Medulla oblongata (tissue), 1 donor: ENCODE data around the gene PRPF40A.

Experiments used
- DNase-seq: peaks from one replicate; pipeline ENCODE4 v3.0.0-alpha.2; 2015; ENCODE audit errors: extremely low spot score

The PRPF40A gene

DNA sequence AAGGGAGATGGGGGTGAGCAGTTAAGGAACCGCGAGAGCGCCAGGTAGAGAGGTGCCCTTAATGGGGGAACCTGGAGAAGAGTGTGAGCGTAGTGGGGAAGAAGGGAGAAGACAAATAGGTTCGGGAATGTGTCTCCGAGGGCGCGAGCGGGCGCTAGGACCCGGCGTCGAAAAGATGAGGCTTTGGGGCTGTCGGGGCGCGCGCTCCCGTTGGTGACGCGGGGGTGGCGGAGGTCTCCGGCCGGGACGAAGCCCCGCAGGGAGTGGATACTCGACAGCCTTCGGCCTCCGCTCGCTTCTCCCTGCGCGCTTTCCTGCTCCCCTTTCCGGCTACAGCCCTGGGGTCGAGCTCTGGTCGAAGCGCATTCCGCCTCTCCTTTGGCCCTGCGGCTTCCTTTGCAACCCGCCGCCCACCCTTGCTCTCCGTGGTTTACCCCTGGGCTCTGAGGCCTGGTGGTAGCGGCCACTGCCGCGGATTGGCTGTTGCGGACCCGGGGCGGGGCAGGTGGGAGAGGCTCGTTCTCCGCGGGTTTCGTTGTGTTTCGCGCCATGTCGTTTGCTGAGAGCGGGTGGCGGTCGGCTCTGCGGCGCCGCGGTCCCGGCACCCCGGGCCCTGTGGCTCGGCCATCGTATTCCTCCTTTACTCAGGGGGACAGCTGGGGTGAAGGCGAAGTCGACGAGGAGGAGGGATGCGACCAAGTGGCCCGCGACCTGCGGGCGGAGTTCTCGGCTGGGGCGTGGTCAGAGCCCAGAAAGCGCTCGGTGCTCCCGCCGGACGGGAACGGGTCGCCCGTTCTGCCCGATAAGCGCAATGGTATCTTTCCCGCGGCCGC lies 1.0 kb upstream of the PRPF40A start, which contains the start of gene ARL6IP6:
ARL6IP6 (plus strand) TSS at position 545 of the 833 bp plus-strand sequence; CDS start at position 550, 5 bp downstream.
- peak; percentile 96 for DNase-seq

GRCh38 chr2:152716805-152717227 lies 445 bp downstream of the PRPF40A start:
- DNase-seq: peak; percentile 43

GRCh38 chr2:152715854-152716428 lies 1.3 kb downstream of the PRPF40A start:
- no peak for DNase-seq

DNA sequence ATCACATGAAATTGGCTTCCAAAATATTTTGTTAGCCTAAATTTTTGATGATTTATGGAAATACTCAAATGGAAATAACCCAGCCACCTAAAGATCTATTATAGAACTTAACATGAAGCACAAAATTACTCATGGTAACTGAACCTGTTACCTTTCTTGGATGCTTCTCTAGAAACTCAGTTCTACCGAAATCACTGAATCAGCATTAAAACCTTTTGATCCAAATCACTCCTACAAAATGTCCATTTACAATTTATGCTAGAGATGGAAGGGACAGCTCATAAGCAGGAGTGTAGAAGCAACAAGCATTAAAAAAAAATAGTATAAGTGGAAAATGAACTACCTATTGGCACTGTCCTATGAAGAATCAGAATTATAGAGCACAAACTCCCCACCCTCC lies 2.1 kb downstream of the PRPF40A start:
- DNase-seq: no peak

- DNase-seq: no peak
Measured at GRCh38 chr2:152710713-152711112, 6.5 kb downstream of the PRPF40A start.

DNA sequence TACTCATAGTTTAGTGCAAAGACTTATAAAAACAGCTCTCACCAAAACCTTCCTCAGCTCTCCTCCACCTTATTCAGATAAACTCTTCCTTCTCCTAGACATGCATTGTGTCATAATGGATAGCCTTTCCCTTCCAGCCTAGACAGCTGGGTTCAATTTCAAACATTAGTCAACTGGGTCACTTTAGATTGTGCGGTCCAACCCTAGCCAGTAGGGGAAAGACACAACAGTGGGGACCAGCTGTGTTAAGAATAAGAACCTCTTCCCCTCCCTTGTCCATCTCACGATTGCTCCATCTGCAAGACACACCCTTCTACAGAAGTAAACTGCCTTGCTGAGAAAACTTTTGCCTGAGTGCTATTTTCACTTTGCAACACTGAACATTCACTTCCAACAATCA lies 8.5 kb downstream of the PRPF40A start:
- no peak for DNase-seq

DNA sequence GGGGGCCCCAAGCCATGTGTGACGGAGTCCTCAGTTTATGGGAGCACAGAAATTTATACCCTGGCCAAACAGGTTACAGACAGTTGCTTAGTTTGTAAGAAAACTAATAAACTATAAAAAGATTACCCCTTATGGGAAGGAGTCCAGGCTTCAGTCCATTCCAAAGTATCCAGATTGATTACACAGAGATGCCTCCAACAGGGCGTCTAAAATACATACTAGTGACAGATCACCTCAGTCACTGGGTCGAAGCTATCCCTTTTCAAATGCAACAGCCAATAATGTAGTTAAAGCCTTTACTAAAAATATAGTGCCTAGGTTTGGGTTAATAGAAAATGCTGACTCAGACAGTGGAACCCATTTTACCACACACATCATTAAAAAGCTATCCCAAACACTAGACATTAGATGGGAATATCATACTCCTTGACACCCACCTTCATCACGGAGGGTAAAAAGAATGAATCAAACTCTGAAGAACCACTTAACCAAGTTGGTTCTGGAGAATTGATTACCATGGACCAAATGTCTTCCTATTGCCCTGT lies 10.7 kb downstream of the PRPF40A start:
- no peak for DNase-seq

DNA sequence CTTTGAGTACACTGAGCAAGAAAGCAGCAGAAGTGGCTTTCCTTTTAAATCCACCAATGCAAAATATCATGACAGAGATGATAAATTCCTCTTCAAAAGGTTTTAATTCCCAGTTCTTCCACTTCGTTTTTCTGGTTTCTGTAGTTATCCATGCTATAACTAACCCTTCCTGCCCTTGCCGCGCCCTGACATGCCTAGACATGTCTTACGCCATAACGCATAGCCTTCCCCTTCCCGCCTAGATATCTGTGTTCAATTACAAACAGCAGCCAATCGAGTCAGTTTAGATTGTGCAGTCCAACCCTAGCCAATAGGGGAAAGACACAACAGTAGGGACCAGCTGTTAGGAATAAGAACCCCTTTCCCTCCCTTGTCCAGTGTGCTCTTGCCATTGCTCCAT lies 16.1 kb downstream of the PRPF40A start:
- DNase-seq: no peak

DNA sequence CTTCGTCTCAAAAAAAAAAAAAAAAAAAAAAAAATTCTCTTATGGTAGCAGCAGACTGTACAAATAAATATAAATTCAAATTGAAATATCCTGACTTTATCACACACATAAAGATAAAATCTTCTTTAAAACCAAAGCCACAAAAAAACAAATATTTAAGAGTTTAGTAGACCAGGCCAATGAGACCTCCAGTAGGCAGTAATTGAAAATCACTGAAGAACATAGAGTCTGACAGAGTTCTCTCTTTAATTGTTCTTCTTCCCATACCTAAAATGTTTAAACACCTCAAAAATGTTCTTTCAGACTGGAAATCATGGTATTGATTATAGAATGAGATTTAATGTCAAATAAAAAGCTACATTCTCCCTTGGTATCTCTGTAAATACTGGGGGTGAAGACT lies 20.8 kb downstream of the PRPF40A start:
- no peak for DNase-seq

DNA sequence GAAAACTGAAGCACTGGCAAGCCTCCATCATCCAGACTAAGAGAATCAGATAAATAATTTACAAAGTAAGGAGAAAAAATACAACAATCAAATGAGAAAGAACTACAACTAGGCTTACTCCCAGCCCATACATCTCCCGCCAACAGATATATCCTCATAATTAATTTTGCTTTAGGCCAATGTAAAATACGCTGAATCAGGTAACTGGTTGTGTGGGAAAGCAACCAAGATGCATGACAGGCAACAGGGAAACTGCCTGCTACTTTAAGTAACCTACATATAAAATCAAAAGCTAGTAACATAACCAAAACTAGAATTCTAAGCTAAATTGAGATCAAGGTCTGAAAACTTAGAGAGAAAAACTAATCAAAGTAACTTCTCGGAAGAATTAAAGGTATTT lies 21.5 kb downstream of the PRPF40A start:
- DNase-seq: no peak

DNA sequence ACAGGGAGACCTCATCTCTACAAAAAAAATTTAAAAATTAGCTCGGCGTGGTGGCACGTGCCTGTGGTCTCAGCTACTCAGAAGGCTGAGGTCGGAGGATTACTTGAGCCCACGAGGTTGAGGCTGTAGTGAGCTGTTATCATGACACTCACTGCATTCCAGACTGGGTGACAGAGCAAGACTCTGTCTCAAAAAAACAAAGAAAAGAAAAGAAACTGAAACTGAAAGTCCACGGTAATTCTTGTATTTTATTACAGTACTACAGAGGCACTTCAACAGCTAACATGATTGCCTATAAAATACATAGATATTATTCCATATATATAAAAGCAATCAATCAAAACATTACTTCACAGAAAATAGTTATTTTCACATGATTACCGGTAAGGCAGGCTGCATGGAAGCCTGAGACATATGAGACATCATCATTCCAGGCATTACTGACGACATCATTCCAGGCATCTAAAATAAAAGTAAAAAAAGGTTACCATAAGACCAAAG lies 23.1 kb downstream of the PRPF40A start:
- DNase-seq: peak; percentile 27

- no peak for DNase-seq
Measured at GRCh38 chr2:152693033-152693432, 24.2 kb downstream of the PRPF40A start.

DNA sequence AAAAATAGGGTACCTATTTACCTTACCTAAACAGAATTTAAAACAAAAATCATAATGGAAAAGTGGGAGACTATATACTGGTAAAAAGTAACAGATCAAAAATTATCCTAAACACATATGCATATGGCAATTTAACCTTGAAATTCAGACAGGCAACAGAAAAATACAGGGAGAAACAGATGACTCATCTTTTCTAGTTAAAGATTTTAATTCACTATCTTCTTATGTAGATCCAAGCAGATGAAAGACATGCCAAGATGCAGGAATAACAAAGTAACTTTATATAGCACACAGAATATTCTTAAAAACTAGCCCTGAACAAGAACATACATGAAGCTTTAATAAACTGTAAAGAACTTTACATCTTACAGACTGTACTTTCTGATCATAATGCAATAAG lies 30.9 kb downstream of the PRPF40A start:
- no peak for DNase-seq

- DNase-seq: no peak
Measured at GRCh38 chr2:152683400-152683799, 33.9 kb downstream of the PRPF40A start.

- DNase-seq: no peak
Measured at GRCh38 chr2:152682663-152683062, 34.6 kb downstream of the PRPF40A start.

- no peak for DNase-seq
Measured at GRCh38 chr2:152678808-152679207, 38.5 kb downstream of the PRPF40A start.

DNA sequence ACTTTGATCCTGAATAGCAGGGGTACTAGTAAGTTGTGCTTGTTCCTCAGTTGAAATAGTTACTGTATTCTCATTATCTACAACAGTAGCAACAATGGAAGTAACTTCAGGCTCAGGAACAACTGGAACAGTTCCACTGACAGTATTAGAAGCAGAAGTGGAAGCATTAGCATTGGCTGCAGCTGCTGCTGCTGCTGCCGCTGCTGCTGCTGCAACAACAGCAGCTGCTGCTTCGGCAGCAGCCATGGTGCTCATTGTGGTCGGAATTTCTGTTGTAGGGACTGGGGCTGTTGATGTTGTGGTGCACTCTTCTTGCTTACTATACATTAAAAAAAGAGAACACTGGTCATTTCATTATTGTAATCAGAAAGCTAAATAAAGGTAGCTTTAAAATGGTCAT lies 40.8 kb downstream of the PRPF40A start:
- DNase-seq: peak; percentile 5

DNA sequence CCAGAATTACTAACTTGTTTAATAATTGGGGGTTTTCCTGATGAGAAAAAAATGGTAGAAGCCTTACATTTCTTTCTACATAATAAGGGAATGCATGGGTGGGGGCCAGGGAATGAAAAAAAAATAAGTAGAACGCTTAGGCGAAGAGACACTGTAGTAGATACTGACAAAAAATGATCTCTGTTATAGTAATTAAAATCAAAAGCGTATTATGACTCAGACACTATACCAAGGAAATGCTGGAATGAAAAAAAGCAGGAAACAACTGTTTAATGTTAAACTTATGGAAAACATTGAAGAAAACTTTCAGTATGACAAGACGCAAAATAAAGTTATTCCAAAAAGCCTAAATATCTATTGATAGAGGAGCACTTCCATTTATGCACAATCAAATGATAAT lies 42.9 kb downstream of the PRPF40A start:
- no peak for DNase-seq

DNA sequence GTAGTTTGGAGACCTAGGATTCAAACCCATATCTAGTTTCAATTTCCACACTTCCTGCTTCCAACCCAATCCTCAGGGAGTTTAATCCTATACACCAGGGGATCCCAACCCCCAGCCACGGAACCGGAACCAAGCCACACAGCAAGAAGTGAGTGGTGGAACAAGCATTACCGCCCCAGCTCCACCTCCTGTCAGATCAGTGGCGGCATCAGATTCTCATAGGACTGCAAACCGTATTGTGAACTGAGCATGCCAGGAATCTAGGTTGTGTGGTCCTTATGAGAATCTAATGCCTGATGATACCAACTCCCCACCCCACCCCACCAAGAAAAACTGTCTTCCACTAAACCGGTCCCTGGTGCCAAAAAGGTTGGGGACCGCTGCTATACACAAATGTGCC lies 52.5 kb downstream of the PRPF40A start:
- DNase-seq: no peak

DNA sequence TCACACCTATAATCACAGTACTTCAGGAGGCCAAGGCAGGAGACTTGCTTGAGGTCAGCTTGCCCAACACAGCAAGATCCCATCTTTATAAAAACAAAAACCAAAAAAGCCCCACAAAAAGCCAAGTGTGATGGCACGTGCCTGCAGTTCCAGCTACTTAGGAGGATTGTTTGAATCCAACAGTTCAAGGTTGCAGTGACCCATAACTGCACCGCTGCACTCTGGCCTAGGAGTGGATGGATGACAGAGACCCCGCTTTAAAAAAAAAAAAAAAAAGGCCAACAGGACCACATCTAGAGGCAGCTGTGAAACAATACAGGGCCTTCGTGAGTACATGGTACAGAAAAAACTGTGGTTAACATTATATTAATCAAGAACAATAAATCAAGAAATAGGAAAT lies 56.2 kb downstream of the PRPF40A start:
- DNase-seq: no peak

GRCh38 chr2:152658221-152658620 lies 59.0 kb downstream of the PRPF40A start:
- DNase-seq: no peak

- DNase-seq: no peak
Measured at GRCh38 chr2:152657043-152657442, 60.2 kb downstream of the PRPF40A start.

GRCh38 chr2:152655880-152656279 lies 61.4 kb downstream of the PRPF40A start:
- DNase-seq: no peak
